ENCODE measurements around the gene FABP6. TPM values are rescaled to one million over a fixed set of nuclear protein-coding genes. Genes with fewer than 3 reads are reported as not detected.

FABP6 gene
- total and polyA plus RNA-seq, 2 donors: 13.0 to 64.3 TPM

- Histone ChIP-seq H3K9me3 (ENCODE audit: control insufficient read depth in 2 of 2, insufficient read depth in 1 of 2, low read length in 1 of 2) (peaks cover 0 to 5% of the 10 kb centered on the region in 2 donors), H3K36me3 (ENCODE audit: control insufficient read depth in 2 of 2, insufficient read depth in 2 of 2, low read length in 1 of 2) (no peaks in the 10 kb centered on the region), H3K4me3 (ENCODE audit: low read length in 2 of 2) (peak overlapping the region; percentile 56 to 61), H3K27ac (ENCODE audit: low read depth in 1 of 2, low read length in 1 of 2) (peak overlapping the region; percentile 77 to 98), H3K4me1 (ENCODE audit: control insufficient read depth in 2 of 2, insufficient read depth in 2 of 2, low read length in 2 of 2) (peaks cover 42 to 59% of the 10 kb centered on the region in 2 donors), H3K27me3 (ENCODE audit: control insufficient read depth in 2 of 2, insufficient read depth in 1 of 2, low read length in 1 of 2) (no peaks in the 10 kb centered on the region)
- WGBS: 34% methylated on average over 16 of the region's 16 CpGs
- peak in 8 of 9 donors; percentile 56 to 91 (median 71) for DNase-seq (ENCODE audit: low read depth in 6 of 9, low spot score in 9 of 9)
Measured at GRCh38 chr5:160262151-160263074, 33.1 kb downstream of the FABP6 start.

- Histone ChIP-seq H3K9me3 (ENCODE audit: control insufficient read depth in 2 of 2, insufficient read depth in 1 of 2, low read length in 1 of 2) (peaks cover 0 to 5% of the 10 kb centered on the region in 2 donors), H3K4me1 (ENCODE audit: control insufficient read depth in 2 of 2, insufficient read depth in 2 of 2, low read length in 2 of 2) (peaks cover 43 to 64% of the 10 kb centered on the region in 2 donors), H3K4me3 (ENCODE audit: low read length in 2 of 2) (peak overlapping the region; percentile 56 to 61), H3K27ac (ENCODE audit: low read depth in 1 of 2, low read length in 1 of 2) (peak overlapping the region in 1 of 2 donors; percentile 98), H3K27me3 (ENCODE audit: control insufficient read depth in 2 of 2, insufficient read depth in 1 of 2, low read length in 1 of 2) (no peaks in the 10 kb centered on the region), H3K36me3 (ENCODE audit: control insufficient read depth in 2 of 2, insufficient read depth in 2 of 2, low read length in 1 of 2) (no peaks in the 10 kb centered on the region)
- 90% methylated on average over 4 of the region's 4 CpGs for WGBS
- peak in 1 of 9 donors; percentile 42 for DNase-seq (ENCODE audit: low read depth in 6 of 9, low spot score in 9 of 9)
Measured at GRCh38 chr5:160263326-160263855, 34.1 kb downstream of the FABP6 start.

- 97% methylated on average over 5 of the region's 5 CpGs for WGBS
- peaks cover 44 to 68% of the 10 kb centered on the region in 2 donors for H3K4me1 ChIP-seq (ENCODE audit: control insufficient read depth in 2 of 2, insufficient read depth in 2 of 2, low read length in 2 of 2)
- H3K4me3 ChIP-seq (ENCODE audit: low read length in 2 of 2): no peak overlapping the region
- no peaks in the 10 kb centered on the region for H3K27me3 ChIP-seq (ENCODE audit: control insufficient read depth in 2 of 2, insufficient read depth in 1 of 2, low read length in 1 of 2)
- H3K9me3 ChIP-seq (ENCODE audit: control insufficient read depth in 2 of 2, insufficient read depth in 1 of 2, low read length in 1 of 2): peaks cover 0 to 5% of the 10 kb centered on the region in 2 donors
- no peak for DNase-seq (ENCODE audit: low read depth in 6 of 9, low spot score in 9 of 9)
- H3K36me3 ChIP-seq (ENCODE audit: control insufficient read depth in 2 of 2, insufficient read depth in 2 of 2, low read length in 1 of 2): no peaks in the 10 kb centered on the region
- no peak overlapping the region for H3K27ac ChIP-seq (ENCODE audit: low read depth in 1 of 2, low read length in 1 of 2)
Measured at GRCh38 chr5:160266044-160266443, 36.7 kb downstream of the FABP6 start.

GRCh38 chr5:160266752-160267345, 37.5 kb downstream of the FABP6 start:
- no peaks in the 10 kb centered on the region for H3K36me3 ChIP-seq (ENCODE audit: control insufficient read depth in 2 of 2, insufficient read depth in 2 of 2, low read length in 1 of 2)
- DNase-seq (ENCODE audit: low read depth in 6 of 9, low spot score in 9 of 9): no peak
- peaks cover 43 to 68% of the 10 kb centered on the region in 2 donors for H3K4me1 ChIP-seq (ENCODE audit: control insufficient read depth in 2 of 2, insufficient read depth in 2 of 2, low read length in 2 of 2)
- no peak overlapping the region for H3K4me3 ChIP-seq (ENCODE audit: low read length in 2 of 2)
- H3K9me3 ChIP-seq (ENCODE audit: control insufficient read depth in 2 of 2, insufficient read depth in 1 of 2, low read length in 1 of 2): peaks cover 0 to 5% of the 10 kb centered on the region in 2 donors
- WGBS: 94% methylated on average over 9 of the region's 9 CpGs
- H3K27ac ChIP-seq (ENCODE audit: low read depth in 1 of 2, low read length in 1 of 2): no peak overlapping the region
- no peaks in the 10 kb centered on the region for H3K27me3 ChIP-seq (ENCODE audit: control insufficient read depth in 2 of 2, insufficient read depth in 1 of 2, low read length in 1 of 2)

GRCh38 chr5:160268121-160268520, 38.8 kb downstream of the FABP6 start:
- Histone ChIP-seq H3K27ac (ENCODE audit: low read depth in 1 of 2, low read length in 1 of 2) (no peak overlapping the region), H3K27me3 (ENCODE audit: control insufficient read depth in 2 of 2, insufficient read depth in 1 of 2, low read length in 1 of 2) (no peaks in the 10 kb centered on the region), H3K9me3 (ENCODE audit: control insufficient read depth in 2 of 2, insufficient read depth in 1 of 2, low read length in 1 of 2) (peaks cover 0 to 5% of the 10 kb centered on the region in 2 donors), H3K36me3 (ENCODE audit: control insufficient read depth in 2 of 2, insufficient read depth in 2 of 2, low read length in 1 of 2) (no peaks in the 10 kb centered on the region), H3K4me1 (ENCODE audit: control insufficient read depth in 2 of 2, insufficient read depth in 2 of 2, low read length in 2 of 2) (peaks cover 50 to 61% of the 10 kb centered on the region in 2 donors), H3K4me3 (ENCODE audit: low read length in 2 of 2) (no peak overlapping the region)
- 85% methylated on average over 5 of the region's 5 CpGs for WGBS
- DNase-seq (ENCODE audit: low read depth in 6 of 9, low spot score in 9 of 9): no peak

GRCh38 chr5:160269017-160269416, 39.7 kb downstream of the FABP6 start:
- Histone ChIP-seq H3K27me3 (ENCODE audit: control insufficient read depth in 2 of 2, insufficient read depth in 1 of 2, low read length in 1 of 2) (no peaks in the 10 kb centered on the region), H3K4me1 (ENCODE audit: control insufficient read depth in 2 of 2, insufficient read depth in 2 of 2, low read length in 2 of 2) (peaks cover 43 to 52% of the 10 kb centered on the region in 2 donors), H3K9me3 (ENCODE audit: control insufficient read depth in 2 of 2, insufficient read depth in 1 of 2, low read length in 1 of 2) (peaks cover 0 to 5% of the 10 kb centered on the region in 2 donors), H3K36me3 (ENCODE audit: control insufficient read depth in 2 of 2, insufficient read depth in 2 of 2, low read length in 1 of 2) (no peaks in the 10 kb centered on the region), H3K4me3 (ENCODE audit: low read length in 2 of 2) (no peak overlapping the region), H3K27ac (ENCODE audit: low read depth in 1 of 2, low read length in 1 of 2) (no peak overlapping the region)
- WGBS: 68% methylated on average over 10 of the region's 10 CpGs
- DNase-seq (ENCODE audit: low read depth in 6 of 9, low spot score in 9 of 9): no peak

GRCh38 chr5:160270704-160271103, 41.4 kb downstream of the FABP6 start:
- Histone ChIP-seq H3K27ac (ENCODE audit: low read depth in 1 of 2, low read length in 1 of 2) (peak overlapping the region; percentile 52 to 90), H3K9me3 (ENCODE audit: control insufficient read depth in 2 of 2, insufficient read depth in 1 of 2, low read length in 1 of 2) (peaks cover 0 to 5% of the 10 kb centered on the region in 2 donors), H3K4me1 (ENCODE audit: control insufficient read depth in 2 of 2, insufficient read depth in 2 of 2, low read length in 2 of 2) (peaks cover 38 to 46% of the 10 kb centered on the region in 2 donors), H3K4me3 (ENCODE audit: low read length in 2 of 2) (no peak overlapping the region), H3K27me3 (ENCODE audit: control insufficient read depth in 2 of 2, insufficient read depth in 1 of 2, low read length in 1 of 2) (no peaks in the 10 kb centered on the region), H3K36me3 (ENCODE audit: control insufficient read depth in 2 of 2, insufficient read depth in 2 of 2, low read length in 1 of 2) (no peaks in the 10 kb centered on the region)
- DNase-seq (ENCODE audit: low read depth in 6 of 9, low spot score in 9 of 9): peak in 1 of 9 donors; percentile 31
- 70% methylated on average over 4 of the region's 4 CpGs for WGBS

- H3K36me3 ChIP-seq (ENCODE audit: control insufficient read depth in 2 of 2, insufficient read depth in 2 of 2, low read length in 1 of 2): no peaks in the 10 kb centered on the region
- no peak overlapping the region for H3K4me3 ChIP-seq (ENCODE audit: low read length in 2 of 2)
- no peaks in the 10 kb centered on the region for H3K9me3 ChIP-seq (ENCODE audit: control insufficient read depth in 2 of 2, insufficient read depth in 1 of 2, low read length in 1 of 2)
- peaks cover 35 to 43% of the 10 kb centered on the region in 2 donors for H3K4me1 ChIP-seq (ENCODE audit: control insufficient read depth in 2 of 2, insufficient read depth in 2 of 2, low read length in 2 of 2)
- peak overlapping the region; percentile 75 to 90 for H3K27ac ChIP-seq (ENCODE audit: low read depth in 1 of 2, low read length in 1 of 2)
- WGBS: 29% methylated on average over 8 of the region's 8 CpGs
- no peaks in the 10 kb centered on the region for H3K27me3 ChIP-seq (ENCODE audit: control insufficient read depth in 2 of 2, insufficient read depth in 1 of 2, low read length in 1 of 2)
- DNase-seq (ENCODE audit: low read depth in 6 of 9, low spot score in 9 of 9): peak in 6 of 9 donors; percentile 57 to 88 (median 68)
Measured at GRCh38 chr5:160271396-160271795, 42.1 kb downstream of the FABP6 start.

- no peaks in the 10 kb centered on the region for H3K27me3 ChIP-seq (ENCODE audit: control insufficient read depth in 2 of 2, insufficient read depth in 1 of 2, low read length in 1 of 2)
- no peaks in the 10 kb centered on the region for H3K36me3 ChIP-seq (ENCODE audit: control insufficient read depth in 2 of 2, insufficient read depth in 2 of 2, low read length in 1 of 2)
- H3K4me3 ChIP-seq (ENCODE audit: low read length in 2 of 2): no peak overlapping the region
- H3K4me1 ChIP-seq (ENCODE audit: control insufficient read depth in 2 of 2, insufficient read depth in 2 of 2, low read length in 2 of 2): peaks cover 35 to 43% of the 10 kb centered on the region in 2 donors
- 62% methylated on average over 6 of the region's 6 CpGs for WGBS
- H3K9me3 ChIP-seq (ENCODE audit: control insufficient read depth in 2 of 2, insufficient read depth in 1 of 2, low read length in 1 of 2): no peaks in the 10 kb centered on the region
- DNase-seq (ENCODE audit: low read depth in 6 of 9, low spot score in 9 of 9): no peak
- H3K27ac ChIP-seq (ENCODE audit: low read depth in 1 of 2, low read length in 1 of 2): peak overlapping the region; percentile 75 to 90
Measured at GRCh38 chr5:160271836-160272235, 42.5 kb downstream of the FABP6 start.
